Measurements from ENCODE around the gene PRIMA1.

The PRIMA1 gene

GRCh38 chr14:93674343-93674742, 113.9 kb downstream of the PRIMA1 start:
- DNase-seq (ENCODE audit: low spot score), result no peak

- DNase-seq (ENCODE audit: low spot score), result no peak
Observed at GRCh38 chr14:93669632-93670031, 118.7 kb downstream of the PRIMA1 start.
